Measurements from ENCODE around the gene AMHR2.

DNA sequence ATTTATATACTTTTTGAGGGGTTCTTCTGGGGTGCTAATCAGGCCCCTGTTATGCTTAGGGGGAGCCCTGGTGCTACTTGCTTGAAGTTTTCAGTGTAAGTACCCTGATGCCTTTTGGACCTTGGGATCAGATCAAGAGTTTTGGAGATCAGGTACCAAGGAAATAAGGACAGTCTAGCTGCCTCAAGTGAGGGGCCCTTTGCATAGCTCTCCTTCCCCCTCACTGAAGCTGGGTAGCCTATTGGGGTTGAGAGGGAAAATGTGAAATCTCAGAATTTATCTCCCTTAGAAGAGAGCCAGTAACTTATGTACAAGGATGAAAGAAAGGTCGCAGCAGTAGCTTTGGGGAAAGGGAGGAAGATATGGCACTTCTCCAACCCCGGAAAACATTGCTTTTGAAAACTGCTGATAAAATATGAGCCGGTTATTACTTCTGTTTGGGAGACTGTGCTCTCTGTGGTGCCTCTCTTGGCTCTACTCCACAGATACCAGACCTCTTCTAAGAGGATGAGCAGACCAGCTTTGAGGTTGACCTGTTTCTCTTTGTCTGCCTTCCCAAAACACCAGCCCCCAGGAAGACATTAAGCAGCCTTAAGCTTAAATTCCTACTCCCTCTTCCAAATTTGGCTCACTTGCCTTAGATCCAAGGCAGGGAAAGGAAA lies 8.8 kb upstream of the AMHR2 start:
- TF ChIP-seq, protein P1, sequence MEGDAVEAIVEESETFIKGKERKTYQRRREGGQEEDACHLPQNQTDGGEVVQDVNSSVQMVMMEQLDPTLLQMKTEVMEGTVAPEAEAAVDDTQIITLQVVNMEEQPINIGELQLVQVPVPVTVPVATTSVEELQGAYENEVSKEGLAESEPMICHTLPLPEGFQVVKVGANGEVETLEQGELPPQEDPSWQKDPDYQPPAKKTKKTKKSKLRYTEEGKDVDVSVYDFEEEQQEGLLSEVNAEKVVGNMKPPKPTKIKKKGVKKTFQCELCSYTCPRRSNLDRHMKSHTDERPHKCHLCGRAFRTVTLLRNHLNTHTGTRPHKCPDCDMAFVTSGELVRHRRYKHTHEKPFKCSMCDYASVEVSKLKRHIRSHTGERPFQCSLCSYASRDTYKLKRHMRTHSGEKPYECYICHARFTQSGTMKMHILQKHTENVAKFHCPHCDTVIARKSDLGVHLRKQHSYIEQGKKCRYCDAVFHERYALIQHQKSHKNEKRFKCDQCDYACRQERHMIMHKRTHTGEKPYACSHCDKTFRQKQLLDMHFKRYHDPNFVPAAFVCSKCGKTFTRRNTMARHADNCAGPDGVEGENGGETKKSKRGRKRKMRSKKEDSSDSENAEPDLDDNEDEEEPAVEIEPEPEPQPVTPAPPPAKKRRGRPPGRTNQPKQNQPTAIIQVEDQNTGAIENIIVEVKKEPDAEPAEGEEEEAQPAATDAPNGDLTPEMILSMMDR (IDR thresholded peaks at IDR 0.05) = no peak
- no peak for TF ChIP-seq ZFX (IDR thresholded peaks at IDR 0.05; ENCODE audit: borderline replicate concordance)

All from 22Rv1 (cell line).